ENCODE results near the gene OSBPL5. TPM values are rescaled to one million over a fixed set of nuclear protein-coding genes. Genes with fewer than 3 reads are reported as not detected.

The OSBPL5 gene
- polyA plus RNA-seq, 3 donors: 3.1 to 30.3 (median 6.8) TPM

GRCh38 chr11:3159296-3160190 lies 5.6 kb downstream of the OSBPL5 start:
- Histone ChIP-seq H3K4me3 (replicated peaks in 1 of 3; ENCODE audit: low read depth in 2 of 3, low read length in 3 of 3) (peak overlapping the region; percentile 7 to 60 (median 7)), H3K4me1 (ENCODE audit: control insufficient read depth in 1 of 2, insufficient read depth in 2 of 2, low read length in 2 of 2) (peaks cover 68 to 99% of the 10 kb centered on the region in 2 donors), H3K9ac (ENCODE audit: insufficient read depth, low read length, poor library complexity, severe bottlenecking) (peak overlapping the region; percentile 24), H3K27me3 (ENCODE audit: control insufficient read depth in 2 of 2, insufficient read depth in 2 of 2, low read length in 2 of 2) (no peaks in the 10 kb centered on the region), H3K27ac (ENCODE audit: low read depth in 1 of 2, low read length in 2 of 2) (no peak overlapping the region), H4K20me1 (ENCODE audit: insufficient read depth, low read length) (peaks cover 98% of the 10 kb centered on the region), H3K4me2 (replicated peaks; ENCODE audit: extremely low read depth, low read length, poor library complexity, severe bottlenecking) (peak overlapping the region; percentile 58), H3K36me3 (replicated peaks in 1 of 2; ENCODE audit: control insufficient read depth in 1 of 2, insufficient read depth in 2 of 2, low read length in 2 of 2) (no peaks in the 10 kb centered on the region), H3K9me3 (replicated peaks in 1 of 2; ENCODE audit: control insufficient read depth in 1 of 2, insufficient read depth in 1 of 2, low read length in 2 of 2) (no peaks in the 10 kb centered on the region), H3K79me2 (ENCODE audit: insufficient read depth, low read length) (peaks cover 100% of the 10 kb centered on the region), H2AFZ (ENCODE audit: insufficient read depth, low read depth, low read length, poor library complexity, severe bottlenecking) (no peak overlapping the region)
- peaks cover 13 to 17% of the 10 kb centered on the region in 2 donors for H3K36me3 Mint-ChIP-seq
- H3K4me3 Mint-ChIP-seq: peak overlapping the region; percentile 73 to 83
- no peak for DNase-seq
- TF ChIP-seq, protein P1, sequence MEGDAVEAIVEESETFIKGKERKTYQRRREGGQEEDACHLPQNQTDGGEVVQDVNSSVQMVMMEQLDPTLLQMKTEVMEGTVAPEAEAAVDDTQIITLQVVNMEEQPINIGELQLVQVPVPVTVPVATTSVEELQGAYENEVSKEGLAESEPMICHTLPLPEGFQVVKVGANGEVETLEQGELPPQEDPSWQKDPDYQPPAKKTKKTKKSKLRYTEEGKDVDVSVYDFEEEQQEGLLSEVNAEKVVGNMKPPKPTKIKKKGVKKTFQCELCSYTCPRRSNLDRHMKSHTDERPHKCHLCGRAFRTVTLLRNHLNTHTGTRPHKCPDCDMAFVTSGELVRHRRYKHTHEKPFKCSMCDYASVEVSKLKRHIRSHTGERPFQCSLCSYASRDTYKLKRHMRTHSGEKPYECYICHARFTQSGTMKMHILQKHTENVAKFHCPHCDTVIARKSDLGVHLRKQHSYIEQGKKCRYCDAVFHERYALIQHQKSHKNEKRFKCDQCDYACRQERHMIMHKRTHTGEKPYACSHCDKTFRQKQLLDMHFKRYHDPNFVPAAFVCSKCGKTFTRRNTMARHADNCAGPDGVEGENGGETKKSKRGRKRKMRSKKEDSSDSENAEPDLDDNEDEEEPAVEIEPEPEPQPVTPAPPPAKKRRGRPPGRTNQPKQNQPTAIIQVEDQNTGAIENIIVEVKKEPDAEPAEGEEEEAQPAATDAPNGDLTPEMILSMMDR (IDR thresholded peaks at IDR 0.05): no peak
- 85% methylated on average over 14 of the region's 14 CpGs for WGBS (ENCODE audit: insufficient coverage)
- peaks cover 87% of the 10 kb centered on the region for H3K4me1 Mint-ChIP-seq
- peaks cover 1 to 4% (median 4%) of the 10 kb centered on the region in 3 donors for H3K27me3 Mint-ChIP-seq (ENCODE audit: low read depth in 3 of 3)
- peaks cover 0 to 4% (median 0%) of the 10 kb centered on the region in 7 donors for H3K9me3 Mint-ChIP-seq
- intact Hi-C loops (cut with micrococcal nuclease): loop anchor here in 1 of 2 donors (5.0 kb wide), 1 partner anchor 47 kb away; no protein-coding TSS in a partner anchor
- H3K27ac Mint-ChIP-seq: peak overlapping the region in 1 of 7 donors; percentile 9

GRCh38 chr11:3158821-3159220 lies 6.3 kb downstream of the OSBPL5 start:
- H4K20me1 ChIP-seq (ENCODE audit: insufficient read depth, low read length): peaks cover 98% of the 10 kb centered on the region
- H3K4me1 ChIP-seq (ENCODE audit: control insufficient read depth in 1 of 2, insufficient read depth in 2 of 2, low read length in 2 of 2): peaks cover 69 to 99% of the 10 kb centered on the region in 2 donors
- Mint-ChIP-seq H3K4me3 (no peak overlapping the region), H3K4me1 (peaks cover 89% of the 10 kb centered on the region), H3K27ac (peak overlapping the region in 2 of 7 donors; percentile 81 to 82), H3K9me3 (peaks cover 0 to 4% (median 0%) of the 10 kb centered on the region in 7 donors), H3K36me3 (peaks cover 13 to 17% of the 10 kb centered on the region in 2 donors), H3K27me3 (ENCODE audit: low read depth in 3 of 3) (peaks cover 1 to 4% (median 4%) of the 10 kb centered on the region in 3 donors)
- no peak overlapping the region for H3K4me3 ChIP-seq (replicated peaks in 1 of 3; ENCODE audit: low read depth in 2 of 3, low read length in 3 of 3)
- no peaks in the 10 kb centered on the region for H3K36me3 ChIP-seq (replicated peaks in 1 of 2; ENCODE audit: control insufficient read depth in 1 of 2, insufficient read depth in 2 of 2, low read length in 2 of 2)
- no peaks in the 10 kb centered on the region for H3K27me3 ChIP-seq (ENCODE audit: control insufficient read depth in 2 of 2, insufficient read depth in 2 of 2, low read length in 2 of 2)
- H3K27ac ChIP-seq (ENCODE audit: low read depth in 1 of 2, low read length in 2 of 2): no peak overlapping the region
- 74% methylated on average over 13 of the region's 13 CpGs for WGBS (ENCODE audit: insufficient coverage)
- no peak overlapping the region for H3K4me2 ChIP-seq (replicated peaks; ENCODE audit: extremely low read depth, low read length, poor library complexity, severe bottlenecking)
- peaks cover 100% of the 10 kb centered on the region for H3K79me2 ChIP-seq (ENCODE audit: insufficient read depth, low read length)
- no peaks in the 10 kb centered on the region for H3K9me3 ChIP-seq (replicated peaks in 1 of 2; ENCODE audit: control insufficient read depth in 1 of 2, insufficient read depth in 1 of 2, low read length in 2 of 2)
- H3K9ac ChIP-seq (ENCODE audit: insufficient read depth, low read length, poor library complexity, severe bottlenecking): no peak overlapping the region
- DNase-seq: no peak
- TF ChIP-seq, protein P1 (IDR thresholded peaks at IDR 0.05): no peak
- intact Hi-C loops (cut with micrococcal nuclease): no loop called here
- H2AFZ ChIP-seq (ENCODE audit: insufficient read depth, low read depth, low read length, poor library complexity, severe bottlenecking): no peak overlapping the region
